GM21786 (cell line): ENCODE results near the gene ATOH8.

Source experiments
- ATAC-seq: cut with Tn5 transposase; IDR thresholded peaks from one replicate; pipeline ENCODE4 v1.9.1; 2021; ENCODE audit not compliant: unreplicated experiment

Gene ATOH8

DNA sequence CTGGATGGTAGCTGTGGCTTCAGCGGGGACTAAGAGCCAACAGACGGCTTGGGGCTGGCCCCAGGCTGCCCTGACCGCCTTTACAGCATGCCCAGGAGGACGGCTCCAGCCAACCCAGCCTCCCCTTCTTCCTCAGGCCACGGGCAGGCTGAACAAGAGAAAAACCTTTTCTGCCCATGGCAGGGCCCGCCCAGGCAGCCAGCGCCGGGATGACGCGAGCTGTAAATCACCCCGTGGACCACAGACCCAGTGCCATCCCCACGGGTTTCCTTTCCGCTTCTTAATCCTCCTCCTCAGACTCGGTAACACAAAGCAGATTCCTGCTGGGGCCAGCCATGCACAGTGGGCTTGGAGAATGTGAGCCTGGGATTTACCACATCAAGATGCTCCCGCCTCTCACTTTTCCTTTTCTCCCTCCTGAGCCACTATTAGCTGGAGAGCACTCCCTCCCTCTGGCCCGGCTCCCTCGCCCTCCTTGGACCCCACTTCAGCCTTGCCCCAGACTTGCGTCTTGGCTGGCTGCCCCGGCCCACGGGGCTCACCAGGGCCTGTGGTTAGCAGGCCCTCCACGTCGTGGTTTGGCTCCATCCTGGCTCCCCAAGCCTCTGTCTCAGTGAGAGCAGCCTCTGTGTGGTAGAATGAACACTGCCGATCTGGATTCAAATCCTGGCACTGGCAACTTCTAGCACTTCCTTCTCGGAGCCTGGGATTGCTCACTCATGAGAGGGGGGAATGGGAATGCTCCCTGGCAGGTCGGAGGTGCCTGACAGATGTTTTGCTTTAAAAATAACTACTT is 31.4 kb downstream of the ATOH8 start:
- no peak for ATAC-seq

GRCh38 chr2:85785871-85786270 is 32.1 kb downstream of the ATOH8 start:
- no peak for ATAC-seq

DNA sequence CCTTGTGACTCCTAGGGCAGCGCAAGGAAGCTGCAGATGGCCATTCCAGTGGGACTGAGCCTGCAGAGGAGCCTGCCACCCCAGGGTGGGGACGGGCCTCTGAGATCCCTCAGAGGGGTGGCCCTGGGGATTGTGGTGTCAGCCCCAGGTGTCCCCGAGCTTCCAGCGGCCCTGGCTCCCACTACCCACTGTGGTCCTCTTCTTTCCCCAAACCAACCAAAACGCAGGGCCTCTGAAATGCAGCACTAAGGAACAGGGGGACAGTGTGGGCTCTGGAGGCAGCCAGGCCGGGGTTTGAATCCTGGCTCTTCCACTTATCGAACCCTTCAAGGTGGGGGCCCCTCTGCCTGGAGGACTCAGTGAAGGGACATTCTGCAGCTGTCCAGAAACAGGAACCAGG is 32.7 kb downstream of the ATOH8 start:
- no peak for ATAC-seq

DNA sequence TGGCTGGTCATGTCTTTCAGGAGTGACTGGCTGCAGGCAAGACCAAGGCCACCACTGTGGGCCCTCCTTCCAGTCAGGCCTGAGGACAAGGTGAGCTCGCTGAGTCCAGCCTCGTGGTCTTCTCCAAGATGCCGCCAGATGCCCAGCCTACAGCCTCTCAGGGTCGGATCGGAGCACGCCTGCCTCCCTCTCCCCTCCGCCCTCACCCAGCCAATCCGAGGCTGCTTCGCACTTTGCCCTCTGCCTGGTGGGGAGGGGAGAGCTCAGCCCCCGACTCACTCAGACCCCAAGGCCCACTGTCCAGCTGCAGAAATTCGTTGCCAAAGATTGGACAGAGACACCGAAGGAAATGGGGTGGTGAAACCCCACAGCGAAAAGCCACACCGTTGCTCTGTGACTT is 33.1 kb downstream of the ATOH8 start:
- ATAC-seq, result no peak

DNA sequence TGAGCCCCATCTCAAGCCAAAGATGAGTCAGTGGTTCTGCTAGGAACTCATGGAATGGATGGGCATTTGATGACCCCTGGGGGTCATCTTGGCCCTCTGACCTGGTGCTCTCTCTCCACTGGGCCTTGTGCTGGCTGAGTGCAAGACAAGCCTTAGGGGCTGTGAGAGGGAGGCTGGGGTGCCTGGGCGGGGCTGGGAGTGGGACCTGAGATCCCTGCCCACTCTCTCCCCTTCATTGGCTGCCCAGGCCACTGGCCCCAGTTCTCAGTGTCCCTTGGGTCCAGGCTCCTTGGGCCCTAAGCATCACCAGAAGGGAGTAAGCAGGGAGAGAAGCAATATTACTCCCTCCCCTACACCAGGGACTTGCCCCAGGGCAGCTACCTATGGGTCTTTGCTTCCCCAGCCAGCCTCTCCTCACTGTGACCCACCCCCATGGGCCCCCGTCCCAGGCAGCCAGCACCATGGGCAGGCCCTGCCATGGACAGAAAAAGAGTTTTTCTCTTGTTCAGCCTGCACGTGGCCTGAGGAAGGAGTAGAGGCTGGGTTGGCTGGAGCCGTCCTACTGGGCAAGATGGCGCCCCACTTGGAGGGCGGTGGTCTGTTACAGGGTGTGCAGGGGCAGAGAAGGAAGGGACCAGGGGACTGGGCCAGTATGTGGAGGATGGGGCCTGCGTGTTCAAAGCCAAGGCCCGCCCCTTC is 33.6 kb downstream of the ATOH8 start:
- ATAC-seq, result no peak

- ATAC-seq, result no peak
Measured at GRCh38 chr2:85787981-85788340, 34.2 kb downstream of the ATOH8 start.

DNA sequence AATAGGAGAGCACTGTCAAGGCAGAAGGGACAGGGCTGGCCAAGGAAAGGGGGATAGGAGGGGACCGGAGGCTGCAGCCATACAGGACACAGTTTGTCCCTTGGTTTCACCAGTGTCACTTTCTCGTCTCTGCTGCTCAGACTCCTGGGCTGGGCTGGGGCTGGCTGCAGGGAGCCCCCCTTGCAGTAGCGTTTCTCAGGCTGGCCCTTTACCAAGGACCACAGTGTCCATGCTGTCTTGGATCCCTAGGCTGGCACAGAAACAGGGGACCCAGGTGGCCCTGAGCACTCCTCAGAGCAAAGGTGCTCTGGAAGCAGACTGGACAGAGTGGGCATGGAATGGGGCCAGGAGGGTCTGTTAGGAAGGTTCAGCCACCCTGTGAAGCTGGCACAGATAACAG is 34.8 kb downstream of the ATOH8 start:
- ATAC-seq, result no peak

GRCh38 chr2:85789271-85789670 is 35.5 kb downstream of the ATOH8 start:
- no peak for ATAC-seq

- ATAC-seq, result no peak
Measured at GRCh38 chr2:85790032-85790431, 36.2 kb downstream of the ATOH8 start.

- ATAC-seq, result no peak
Measured at GRCh38 chr2:85790499-85791188, 36.9 kb downstream of the ATOH8 start.

DNA sequence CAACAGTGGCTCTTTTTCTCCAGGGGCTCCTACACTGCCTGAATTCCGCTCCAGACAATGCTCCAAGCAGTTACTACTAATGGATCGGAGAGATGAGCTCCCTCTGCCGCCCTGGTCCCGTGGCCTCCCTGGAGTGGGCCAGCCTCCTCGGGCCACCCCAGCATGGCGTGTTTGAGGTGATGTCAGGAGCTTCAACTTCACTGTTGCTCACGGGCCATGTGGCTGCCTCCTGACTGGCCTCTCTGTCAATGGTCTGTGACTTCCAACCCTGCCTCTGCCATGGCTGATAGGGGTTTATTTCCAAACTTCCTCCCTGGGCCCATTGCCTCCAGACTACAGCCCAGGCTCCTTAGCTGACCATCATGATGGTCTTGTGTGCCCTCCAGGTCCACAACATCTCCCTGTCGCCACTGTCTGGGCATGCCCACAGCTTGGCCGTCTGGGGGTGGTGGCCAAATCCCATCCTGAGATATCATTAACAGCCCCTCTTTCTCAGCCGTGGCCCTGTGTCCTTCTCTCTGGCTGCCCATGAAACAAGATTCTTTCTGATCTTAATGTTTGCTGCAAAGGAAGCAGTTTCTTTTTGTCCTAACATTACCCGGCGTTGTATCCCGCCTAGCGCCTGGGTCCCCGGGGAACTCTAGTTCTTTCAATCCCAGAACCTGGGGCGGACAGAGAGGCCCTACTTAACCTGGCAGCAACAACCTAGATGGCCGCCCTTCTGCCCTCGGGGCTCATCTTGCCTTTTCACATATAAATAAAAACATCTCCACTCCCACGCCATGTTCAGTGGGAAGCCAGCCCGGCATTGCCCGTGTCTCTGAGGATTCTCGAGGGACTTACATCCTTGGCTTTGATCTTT is 38.1 kb downstream of the ATOH8 start:
- ATAC-seq, result no peak

DNA sequence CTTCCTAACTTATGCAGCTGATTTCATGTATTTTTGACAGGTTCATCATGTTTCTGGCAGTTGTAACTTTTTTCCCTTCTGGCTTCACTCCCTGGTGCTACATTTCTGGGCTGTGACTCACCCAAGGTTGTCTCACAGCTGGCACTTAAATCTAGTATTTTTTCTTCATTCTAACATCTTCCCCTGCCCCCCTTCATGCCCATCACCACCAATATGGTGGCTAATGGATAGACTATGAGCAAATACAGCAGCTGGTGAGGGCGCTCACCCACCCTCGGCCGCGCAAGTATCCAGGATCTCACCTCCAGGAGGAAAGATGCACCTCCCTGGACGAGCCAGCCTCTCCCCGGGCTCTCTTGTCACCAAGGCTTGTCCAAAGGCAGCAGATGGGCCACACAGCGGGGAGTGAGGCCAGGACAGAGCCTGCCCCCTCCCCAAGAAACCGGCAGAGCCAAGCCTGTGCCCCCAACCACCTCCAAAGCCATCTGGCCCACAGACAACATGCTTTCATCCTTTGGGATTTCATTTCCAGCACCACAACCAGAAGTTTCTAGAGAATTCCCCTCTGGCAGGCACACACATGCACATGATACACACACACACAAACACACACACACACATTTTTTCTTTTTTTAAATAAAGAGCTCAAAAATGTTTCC is 39.1 kb downstream of the ATOH8 start:
- ATAC-seq, result no peak

- ATAC-seq, result no peak
Measured at GRCh38 chr2:85793584-85793983, 39.8 kb downstream of the ATOH8 start.

DNA sequence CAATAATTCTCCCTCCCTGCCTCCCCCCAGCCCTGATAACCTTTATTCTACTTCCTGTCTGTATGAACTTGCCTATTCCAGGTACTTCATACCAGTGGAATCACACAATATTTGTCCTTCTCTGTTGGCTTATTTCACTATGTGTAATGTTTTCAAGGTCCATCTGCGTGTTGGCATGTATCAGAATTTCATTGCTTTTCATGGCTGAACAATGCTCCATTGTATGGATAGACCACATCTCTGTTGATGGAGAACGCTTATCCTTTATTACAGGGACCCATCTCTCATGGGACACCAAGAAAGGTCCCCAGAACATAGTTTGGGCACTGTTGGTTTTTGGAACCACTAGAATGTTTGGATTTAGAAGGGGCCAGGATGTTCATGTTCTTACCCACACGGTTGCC is 40.2 kb downstream of the ATOH8 start:
- ATAC-seq, result no peak

GRCh38 chr2:85794491-85795121 is 40.8 kb downstream of the ATOH8 start:
- ATAC-seq, result no peak

GRCh38 chr2:85795331-85796045 is 41.7 kb downstream of the ATOH8 start:
- no peak for ATAC-seq

DNA sequence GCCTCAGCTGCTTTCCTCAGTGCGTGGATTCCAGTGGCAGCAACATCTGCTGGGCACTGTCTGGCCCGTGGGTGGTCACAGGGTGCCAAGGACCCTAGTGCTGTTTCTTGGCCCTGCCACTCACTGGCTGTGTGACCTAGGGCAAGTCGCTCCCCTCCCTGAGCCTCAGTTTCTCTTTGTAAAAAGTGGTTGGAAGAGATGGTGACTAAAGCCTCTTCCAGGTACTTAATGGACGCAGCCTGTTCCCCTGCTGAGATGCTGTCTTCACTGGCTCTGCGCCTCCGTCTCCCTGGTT is 42.2 kb downstream of the ATOH8 start:
- ATAC-seq, result no peak

DNA sequence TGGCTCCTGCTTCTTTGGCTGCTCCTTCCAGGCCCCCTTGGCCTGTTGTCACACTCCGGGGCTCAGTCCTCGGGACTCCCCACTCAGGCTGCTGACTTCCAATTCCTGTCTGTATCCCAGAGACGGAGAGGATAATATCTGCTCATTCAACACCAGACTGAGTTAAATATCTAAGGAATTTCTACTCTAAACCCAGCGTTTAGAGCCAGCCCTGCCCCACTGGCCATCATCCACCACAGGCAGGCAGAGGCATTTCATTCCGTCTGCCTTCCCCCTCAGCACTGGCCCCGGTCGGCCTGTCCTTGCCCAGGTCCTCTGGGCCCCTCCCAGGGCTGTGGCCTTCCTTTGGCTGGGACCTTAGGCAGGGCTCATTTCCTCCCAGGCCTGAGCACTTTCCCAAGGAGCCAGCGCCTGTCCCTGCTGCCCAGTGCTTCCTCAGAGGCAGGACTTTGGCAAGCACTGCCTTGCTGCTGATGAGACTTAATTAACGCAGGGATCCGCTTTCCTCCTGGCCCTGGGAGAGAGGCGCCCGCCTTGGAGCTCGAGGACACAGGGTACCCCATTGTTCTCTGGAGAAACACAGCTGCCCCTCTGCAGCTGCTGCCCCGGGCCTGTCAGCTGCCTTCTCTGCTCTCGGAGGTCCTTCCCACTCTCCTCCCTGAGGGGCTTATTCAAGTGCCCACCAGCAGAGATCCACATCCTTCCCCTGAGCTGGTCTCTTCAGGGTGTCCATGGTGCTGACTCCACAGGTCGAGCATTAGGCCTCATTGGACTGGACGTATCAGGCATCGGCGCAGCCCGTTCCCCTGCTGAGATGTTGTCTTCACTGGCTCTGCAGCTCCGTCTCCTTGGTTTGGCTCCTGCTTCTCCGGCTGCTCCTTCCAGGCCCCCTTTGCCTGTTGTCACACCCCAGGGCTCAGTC is 42.8 kb downstream of the ATOH8 start:
- no peak for ATAC-seq

- ATAC-seq, result no peak
Measured at GRCh38 chr2:85797263-85797660, 43.5 kb downstream of the ATOH8 start.
